ENCODE measurements around the gene APEH. TPM values are rescaled to one million over a fixed set of nuclear protein-coding genes. Genes with fewer than 3 reads are reported as not detected.

APEH gene
- total RNA-seq, 1 experiment from 2014 or later: 236 TPM

DNA sequence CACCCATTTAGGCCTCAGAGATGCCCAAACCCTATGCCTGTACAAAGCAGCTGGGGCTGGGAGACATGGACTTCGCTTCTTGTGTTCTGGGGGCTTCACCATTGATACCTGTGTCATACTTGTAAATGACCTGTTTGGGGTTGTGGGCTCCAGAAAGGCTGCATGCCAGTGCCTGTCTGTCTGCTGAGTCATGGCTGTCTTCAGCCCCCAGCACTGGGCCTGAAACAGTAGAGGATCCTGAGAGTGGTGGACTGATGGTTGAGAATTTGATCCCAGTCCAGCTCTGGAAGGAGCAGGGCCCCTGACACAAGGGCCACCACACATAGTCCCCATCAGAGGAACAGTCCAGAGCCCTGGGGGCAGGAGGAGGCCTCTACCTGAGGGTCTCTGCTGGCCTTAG is 24.6 kb upstream of the APEH start:
- DNase-seq (no peak), ATAC-seq (no peak)
- CTCF ChIA-PET: no interaction called here
- Histone ChIP-seq H3K27ac (ENCODE audit: low read length) (no peak overlapping the region), H4K20me1 (ENCODE audit: low read length) (no peaks in the 10 kb centered on the region), H2AFZ (ENCODE audit: low read length) (no peak overlapping the region), H3K27me3 (ENCODE audit: low read length) (no peaks in the 10 kb centered on the region), H3K79me2 (ENCODE audit: low read length) (no peaks in the 10 kb centered on the region), H3K4me1 (ENCODE audit: insufficient read depth, low read length) (peaks cover 5% of the 10 kb centered on the region; the same call in 1 of the 2 replicates), H3K36me3 (ENCODE audit: low read depth, low read length) (no peaks in the 10 kb centered on the region), H3K9me3 (ENCODE audit: low read length) (no peaks in the 10 kb centered on the region), H3K9ac (ENCODE audit: low read length) (no peak overlapping the region), H3K4me3 (ENCODE audit: low read length) (no peak overlapping the region), H3K4me2 (ENCODE audit: low read length) (no peak overlapping the region), H3F3A (ENCODE audit: low read length, unreplicated experiment) (no peaks in the 10 kb centered on the region), H3K9me2 (replicated peaks; ENCODE audit: low read length) (no peaks in the 10 kb centered on the region)
- BruUV-seq (replicated peaks): no TSS peak
- intact Hi-C loops (cut with micrococcal nuclease): no loop called here
- POLR2A ChIA-PET (ENCODE audit: unreplicated experiment): no interaction called here
- no peak for TF ChIP-seq EZH2phosphoT487 (IDR thresholded peaks at IDR 0.05; ENCODE audit: borderline replicate concordance, low read length)
- TF ChIP-seq EZH2 (IDR thresholded peaks at IDR 0.05; ENCODE audit: low read length, unreplicated experiment): no peak
- TF ChIP-seq, protein P1, sequence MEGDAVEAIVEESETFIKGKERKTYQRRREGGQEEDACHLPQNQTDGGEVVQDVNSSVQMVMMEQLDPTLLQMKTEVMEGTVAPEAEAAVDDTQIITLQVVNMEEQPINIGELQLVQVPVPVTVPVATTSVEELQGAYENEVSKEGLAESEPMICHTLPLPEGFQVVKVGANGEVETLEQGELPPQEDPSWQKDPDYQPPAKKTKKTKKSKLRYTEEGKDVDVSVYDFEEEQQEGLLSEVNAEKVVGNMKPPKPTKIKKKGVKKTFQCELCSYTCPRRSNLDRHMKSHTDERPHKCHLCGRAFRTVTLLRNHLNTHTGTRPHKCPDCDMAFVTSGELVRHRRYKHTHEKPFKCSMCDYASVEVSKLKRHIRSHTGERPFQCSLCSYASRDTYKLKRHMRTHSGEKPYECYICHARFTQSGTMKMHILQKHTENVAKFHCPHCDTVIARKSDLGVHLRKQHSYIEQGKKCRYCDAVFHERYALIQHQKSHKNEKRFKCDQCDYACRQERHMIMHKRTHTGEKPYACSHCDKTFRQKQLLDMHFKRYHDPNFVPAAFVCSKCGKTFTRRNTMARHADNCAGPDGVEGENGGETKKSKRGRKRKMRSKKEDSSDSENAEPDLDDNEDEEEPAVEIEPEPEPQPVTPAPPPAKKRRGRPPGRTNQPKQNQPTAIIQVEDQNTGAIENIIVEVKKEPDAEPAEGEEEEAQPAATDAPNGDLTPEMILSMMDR (conservative IDR thresholded peaks at IDR 0.05; ENCODE audit: low read depth, low read length): no peak

DNA sequence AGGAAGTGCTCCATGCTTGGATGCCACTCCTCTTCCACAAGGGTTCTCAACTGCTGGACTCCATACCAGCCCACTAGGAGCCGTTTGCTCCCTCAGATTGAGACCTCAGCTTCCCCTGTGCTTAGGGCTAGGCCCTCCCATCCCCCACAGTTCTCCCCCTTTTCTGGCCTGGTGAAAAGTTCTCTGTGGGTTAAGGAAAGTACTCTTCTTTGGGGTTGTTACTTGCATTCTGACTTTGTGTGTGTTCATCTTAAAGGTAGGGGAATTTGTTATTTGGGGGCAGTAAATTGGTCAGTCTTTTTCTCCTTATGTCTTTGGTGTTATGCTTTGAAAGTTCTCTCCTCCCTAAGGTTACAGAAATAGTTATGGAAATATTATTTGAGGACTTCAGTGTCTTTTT is 24.0 kb upstream of the APEH start:
- Histone ChIP-seq H4K20me1 (ENCODE audit: low read length) (no peaks in the 10 kb centered on the region), H3F3A (ENCODE audit: low read length, unreplicated experiment) (no peaks in the 10 kb centered on the region), H3K36me3 (ENCODE audit: low read depth, low read length) (no peaks in the 10 kb centered on the region), H3K9me2 (replicated peaks; ENCODE audit: low read length) (no peaks in the 10 kb centered on the region), H3K79me2 (ENCODE audit: low read length) (no peaks in the 10 kb centered on the region), H3K9ac (ENCODE audit: low read length) (no peak overlapping the region), H3K4me1 (ENCODE audit: insufficient read depth, low read length) (peaks cover 5% of the 10 kb centered on the region; the same call in 1 of the 2 replicates), H3K4me2 (ENCODE audit: low read length) (no peak overlapping the region), H3K9me3 (ENCODE audit: low read length) (no peaks in the 10 kb centered on the region), H3K27ac (ENCODE audit: low read length) (no peak overlapping the region), H3K4me3 (ENCODE audit: low read length) (no peak overlapping the region), H3K27me3 (ENCODE audit: low read length) (no peaks in the 10 kb centered on the region), H2AFZ (ENCODE audit: low read length) (no peak overlapping the region)
- no peak for DNase-seq
- no peak for TF ChIP-seq EZH2 (IDR thresholded peaks at IDR 0.05; ENCODE audit: low read length, unreplicated experiment)
- TF ChIP-seq, protein P1 (conservative IDR thresholded peaks at IDR 0.05; ENCODE audit: low read depth, low read length): no peak
- TF ChIP-seq EZH2phosphoT487 (IDR thresholded peaks at IDR 0.05; ENCODE audit: borderline replicate concordance, low read length): no peak
- no peak for ATAC-seq
- ChIA-PET POLR2A (ENCODE audit: unreplicated experiment) (no interaction called here), CTCF (no interaction called here)
- intact Hi-C loops (cut with micrococcal nuclease): no loop called here
- no TSS peak for BruUV-seq (replicated peaks)

DNA sequence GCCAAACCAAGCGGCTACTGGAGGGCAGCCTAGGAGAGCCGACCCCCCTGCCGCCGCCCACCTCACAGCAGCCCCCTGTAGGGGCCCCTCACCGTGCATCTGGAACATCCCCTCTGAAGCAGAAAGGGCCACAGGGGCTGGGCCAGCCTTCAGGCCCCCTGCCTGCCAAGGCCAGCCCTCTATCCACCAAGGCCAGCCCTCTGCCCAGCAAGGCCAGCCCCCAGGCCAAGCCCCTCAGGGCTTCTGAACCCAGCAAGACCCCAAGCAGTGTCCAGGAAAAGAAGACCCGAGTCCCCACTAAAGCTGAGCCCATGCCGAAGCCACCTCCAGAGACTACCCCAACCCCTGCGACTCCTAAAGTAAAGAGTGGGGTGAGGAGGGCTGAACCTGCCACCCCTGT is 23.5 kb upstream of the APEH start:
- no peaks in the 10 kb centered on the region for H3K9me2 ChIP-seq (replicated peaks; ENCODE audit: low read length)
- CTCF ChIA-PET: no interaction called here
- no peaks in the 10 kb centered on the region for H3K27me3 ChIP-seq (ENCODE audit: low read length)
- H3K36me3 ChIP-seq (ENCODE audit: low read depth, low read length): no peaks in the 10 kb centered on the region
- no peak overlapping the region for H3K4me3 ChIP-seq (ENCODE audit: low read length)
- H4K20me1 ChIP-seq (ENCODE audit: low read length): no peaks in the 10 kb centered on the region
- ATAC-seq: no peak
- no peak overlapping the region for H3K4me2 ChIP-seq (ENCODE audit: low read length)
- H3K27ac ChIP-seq (ENCODE audit: low read length): no peak overlapping the region
- no peak for DNase-seq
- no peaks in the 10 kb centered on the region for H3K9me3 ChIP-seq (ENCODE audit: low read length)
- no peaks in the 10 kb centered on the region for H3F3A ChIP-seq (ENCODE audit: low read length, unreplicated experiment)
- BruUV-seq (replicated peaks): no TSS peak
- intact Hi-C loops (cut with micrococcal nuclease): no loop called here
- no peaks in the 10 kb centered on the region for H3K79me2 ChIP-seq (ENCODE audit: low read length)
- H3K9ac ChIP-seq (ENCODE audit: low read length): no peak overlapping the region
- H3K4me1 ChIP-seq (ENCODE audit: insufficient read depth, low read length): peaks cover 5% of the 10 kb centered on the region; the same call in 1 of the 2 replicates
- TF ChIP-seq EZH2phosphoT487 (IDR thresholded peaks at IDR 0.05; ENCODE audit: borderline replicate concordance, low read length) (no peak), EZH2 (IDR thresholded peaks at IDR 0.05; ENCODE audit: low read length, unreplicated experiment) (no peak)
- TF ChIP-seq, protein P1 (conservative IDR thresholded peaks at IDR 0.05; ENCODE audit: low read depth, low read length): no peak
- POLR2A ChIA-PET (ENCODE audit: unreplicated experiment): no interaction called here
- no peak overlapping the region for H2AFZ ChIP-seq (ENCODE audit: low read length)
